ENCODE data around the gene PDZD4.
A peak's percentile ranks its signal among the peaks of the same experiment; 100 is the strongest.

Gene PDZD4

DNA sequence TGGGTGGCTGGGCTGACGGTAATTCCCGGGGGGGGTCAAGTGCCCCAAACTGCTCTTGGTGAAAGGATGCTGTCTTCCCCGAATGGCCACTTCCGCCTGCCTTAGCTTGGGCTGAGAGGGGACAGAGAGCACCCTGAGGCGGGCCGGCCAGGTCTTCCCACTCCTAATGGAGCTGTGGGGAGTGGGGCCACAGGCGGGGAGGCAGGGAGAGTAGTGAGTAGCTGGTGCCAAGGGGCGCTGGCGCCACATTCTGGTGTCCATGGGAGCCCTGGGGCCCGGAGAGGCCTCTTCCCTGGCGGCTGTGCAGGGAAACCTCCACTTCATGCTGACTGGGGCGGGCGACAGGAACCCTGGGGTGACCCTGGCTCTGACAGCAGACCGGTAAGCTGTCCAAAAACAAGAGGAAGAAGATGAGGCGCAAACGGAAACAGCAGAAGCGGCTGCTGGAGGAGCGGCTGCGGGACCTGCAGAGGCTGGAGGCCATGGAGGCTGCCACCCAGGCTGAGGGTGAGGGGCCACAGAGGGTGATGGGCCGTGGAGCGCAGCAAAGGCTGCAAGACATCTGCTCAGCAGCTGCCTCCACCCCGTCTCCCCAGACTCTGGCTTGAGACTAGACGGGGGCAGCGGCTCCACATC lies 46.8 kb downstream of the PDZD4 start:
- DNase-seq = no peak

DNA sequence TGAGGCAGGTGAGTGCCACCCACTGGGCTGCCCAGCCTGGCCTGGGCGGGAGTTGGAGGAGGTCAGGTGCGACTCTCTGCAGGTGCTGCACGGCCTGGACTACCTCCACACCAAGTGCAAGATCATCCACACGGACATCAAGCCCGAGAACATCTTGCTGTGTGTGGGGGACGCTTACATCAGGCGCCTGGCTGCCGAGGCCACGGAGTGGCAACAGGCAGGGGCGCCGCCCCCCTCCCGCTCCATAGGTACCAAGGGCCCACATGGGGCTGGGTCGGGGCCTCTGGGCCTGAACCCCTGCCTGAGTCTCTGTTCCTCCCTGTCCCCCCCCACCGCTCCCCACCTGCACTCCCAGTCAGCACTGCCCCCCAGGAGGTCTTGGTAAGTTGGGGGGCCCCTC lies 47.5 kb downstream of the PDZD4 start:
- DNase-seq = no peak

DNA sequence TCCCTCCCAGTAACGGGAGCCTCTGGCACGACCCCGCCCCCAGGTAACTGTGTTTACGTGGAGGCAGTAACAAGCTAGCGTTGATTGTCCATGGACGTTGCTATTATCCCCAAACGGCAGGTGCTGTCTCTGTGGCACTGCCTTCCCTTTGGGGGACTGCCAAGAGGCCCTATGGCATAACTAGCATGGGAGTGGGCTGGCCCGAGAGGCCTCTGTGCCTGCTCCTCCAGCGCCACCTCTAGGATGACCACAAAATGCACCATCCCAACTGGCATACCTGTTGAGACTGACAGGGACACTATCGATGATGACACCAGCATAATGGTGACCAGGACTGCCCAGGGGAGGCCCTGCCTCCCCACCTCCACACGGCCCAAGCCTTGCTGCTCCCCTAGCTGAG lies 48.0 kb downstream of the PDZD4 start:
- peak; percentile 48 for DNase-seq

DNA sequence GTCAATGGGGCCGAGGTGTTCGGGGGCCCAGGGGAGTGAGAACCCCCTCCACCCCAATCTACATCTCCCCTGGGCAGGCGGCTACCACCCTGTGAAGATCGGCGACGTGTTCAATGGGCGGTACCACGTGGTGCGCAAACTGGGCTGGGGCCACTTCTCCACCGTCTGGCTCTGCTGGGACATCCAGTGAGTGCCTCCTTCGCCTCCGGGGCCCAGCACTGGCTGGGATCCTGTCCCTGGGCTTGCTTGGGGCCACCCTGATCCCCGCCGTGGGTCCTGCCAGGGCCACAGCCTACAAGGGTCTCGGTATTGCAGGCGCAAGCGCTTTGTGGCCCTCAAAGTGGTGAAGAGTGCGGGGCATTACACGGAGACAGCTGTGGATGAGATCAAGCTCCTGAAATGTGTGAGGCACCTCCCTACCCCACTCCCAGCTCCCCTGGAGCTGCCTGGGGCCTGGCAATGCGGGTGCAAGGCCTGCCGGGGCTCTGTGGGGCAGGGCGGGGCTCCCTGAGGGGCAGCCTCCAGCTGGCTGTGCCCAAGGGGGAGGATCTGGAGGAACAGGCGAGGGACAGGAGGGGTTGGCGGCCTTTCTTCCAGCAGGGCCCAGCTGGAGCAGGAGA lies 48.8 kb downstream of the PDZD4 start:
- DNase-seq = no peak

DNA sequence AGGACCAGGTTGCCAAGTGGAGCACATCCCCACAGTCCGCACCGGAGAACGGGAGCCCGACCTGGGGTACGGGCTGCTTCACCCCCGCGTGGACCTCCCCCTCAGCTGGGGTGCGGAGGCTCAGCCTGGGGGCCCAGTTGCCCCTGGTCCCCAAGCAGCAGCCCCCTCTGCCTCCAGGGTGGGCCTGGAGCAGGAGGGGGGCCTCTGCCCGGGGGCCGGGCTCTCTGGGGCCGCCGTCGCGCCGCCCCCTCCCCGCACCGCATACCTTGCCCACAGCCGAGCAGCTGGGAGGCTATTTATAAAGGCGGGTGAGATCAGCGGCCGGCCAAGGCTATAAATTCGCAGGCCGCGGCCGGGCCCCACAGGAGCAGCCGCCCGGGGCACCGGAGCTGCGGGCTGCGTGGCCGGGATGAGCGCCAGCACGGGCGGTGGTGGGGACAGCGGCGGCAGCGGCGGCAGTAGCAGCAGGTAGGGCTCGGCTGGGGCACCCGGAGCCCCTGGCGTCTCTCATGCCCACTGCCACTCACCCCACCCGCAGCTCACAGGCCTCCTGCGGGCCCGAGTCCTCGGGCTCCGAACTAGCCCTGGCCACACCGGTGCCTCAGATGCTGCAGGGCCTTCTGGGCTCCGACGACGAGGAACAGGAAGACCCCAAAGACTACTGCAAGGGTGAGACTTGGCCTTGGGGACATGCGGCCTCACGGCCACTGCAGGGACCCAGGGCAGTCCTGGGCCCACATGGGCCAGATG lies 49.5 kb downstream of the PDZD4 start, which contains the start of gene SRPK3:
Gene SRPK3, plus strand, starts transcription at position 364 of the 750 bp plus-strand sequence. Its CDS starts 46 bp downstream, at position 410.
- no peak for DNase-seq

DNA sequence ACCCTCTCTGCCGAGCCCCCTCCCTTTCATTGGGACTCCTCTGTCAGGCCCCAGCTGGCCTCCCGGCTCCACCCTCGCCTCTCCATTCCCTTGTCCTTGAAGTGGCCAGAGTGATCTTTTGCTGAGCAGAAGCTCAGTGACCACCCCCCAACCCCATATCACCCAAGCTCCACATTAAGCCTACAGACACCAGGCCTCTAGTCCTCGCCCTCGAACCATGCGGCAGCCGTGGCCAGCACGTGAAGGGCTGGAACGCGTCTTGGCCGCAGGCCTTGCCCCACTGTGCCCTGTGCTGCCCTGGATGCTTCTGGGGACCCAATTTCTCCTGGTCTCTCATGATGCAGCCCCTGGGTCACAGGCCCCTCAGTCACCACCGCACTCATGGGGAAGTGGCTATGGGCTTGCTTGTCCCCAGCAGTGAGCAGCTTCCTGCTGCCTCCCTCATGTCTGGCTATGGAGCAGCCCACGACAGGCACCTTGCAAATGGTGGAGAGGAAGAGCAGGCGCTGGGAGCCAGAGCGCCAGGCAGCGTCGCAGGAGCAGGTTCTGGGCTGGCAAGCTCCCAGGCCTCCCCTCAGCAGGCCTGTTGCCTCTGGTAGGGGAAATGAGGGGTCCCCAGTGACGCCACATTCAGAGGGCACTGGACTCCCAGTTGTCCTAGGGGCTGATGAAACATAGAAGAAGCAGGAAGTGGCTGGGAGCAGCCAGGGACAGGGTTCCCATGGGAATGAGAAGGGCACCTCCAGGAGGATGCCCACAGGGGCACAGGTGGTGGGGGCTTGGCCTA lies 50.3 kb downstream of the PDZD4 start:
- DNase-seq = no peak

DNA sequence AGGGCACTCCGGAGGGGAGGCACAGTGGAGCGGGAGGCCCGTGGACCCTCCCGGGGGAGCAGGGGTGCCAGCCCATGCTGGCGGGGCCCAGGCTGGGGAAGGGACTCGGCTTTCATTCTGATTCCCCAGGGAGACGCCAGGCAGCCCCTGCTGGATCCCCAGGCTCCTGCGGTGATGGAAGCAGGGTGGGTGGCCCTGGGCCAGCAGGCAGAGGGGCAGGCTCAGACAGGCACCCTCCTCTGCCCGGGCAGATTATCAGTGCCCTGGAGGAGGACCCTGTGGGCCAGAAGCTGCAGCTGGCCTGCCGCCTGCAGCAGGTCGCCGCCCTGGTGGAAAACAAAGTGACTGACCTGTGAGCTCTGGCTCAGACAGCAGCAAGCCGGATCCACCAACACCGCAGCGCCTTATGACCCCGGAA lies 51.7 kb downstream of the PDZD4 start:
- no peak for DNase-seq

DNA sequence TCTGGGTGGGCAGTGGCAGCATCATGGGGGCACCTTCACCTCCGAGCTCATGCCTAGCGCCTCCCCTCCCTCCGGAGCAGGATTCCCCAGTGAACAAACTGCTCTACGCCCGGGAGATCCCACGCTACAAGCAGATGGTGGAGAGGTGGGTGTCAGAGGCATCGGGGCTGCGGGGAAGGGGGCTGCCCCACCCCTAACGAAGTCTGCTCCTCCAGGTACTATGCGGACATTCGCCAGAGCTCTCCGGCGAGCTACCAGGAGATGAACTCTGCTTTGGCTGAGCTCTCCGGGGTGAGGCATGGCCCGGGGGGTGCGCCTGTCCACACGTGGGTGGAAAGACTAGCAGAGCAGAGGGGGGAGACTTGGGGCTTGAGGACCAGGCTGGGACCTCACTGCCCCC lies 52.2 kb downstream of the PDZD4 start:
- no peak for DNase-seq

DNA sequence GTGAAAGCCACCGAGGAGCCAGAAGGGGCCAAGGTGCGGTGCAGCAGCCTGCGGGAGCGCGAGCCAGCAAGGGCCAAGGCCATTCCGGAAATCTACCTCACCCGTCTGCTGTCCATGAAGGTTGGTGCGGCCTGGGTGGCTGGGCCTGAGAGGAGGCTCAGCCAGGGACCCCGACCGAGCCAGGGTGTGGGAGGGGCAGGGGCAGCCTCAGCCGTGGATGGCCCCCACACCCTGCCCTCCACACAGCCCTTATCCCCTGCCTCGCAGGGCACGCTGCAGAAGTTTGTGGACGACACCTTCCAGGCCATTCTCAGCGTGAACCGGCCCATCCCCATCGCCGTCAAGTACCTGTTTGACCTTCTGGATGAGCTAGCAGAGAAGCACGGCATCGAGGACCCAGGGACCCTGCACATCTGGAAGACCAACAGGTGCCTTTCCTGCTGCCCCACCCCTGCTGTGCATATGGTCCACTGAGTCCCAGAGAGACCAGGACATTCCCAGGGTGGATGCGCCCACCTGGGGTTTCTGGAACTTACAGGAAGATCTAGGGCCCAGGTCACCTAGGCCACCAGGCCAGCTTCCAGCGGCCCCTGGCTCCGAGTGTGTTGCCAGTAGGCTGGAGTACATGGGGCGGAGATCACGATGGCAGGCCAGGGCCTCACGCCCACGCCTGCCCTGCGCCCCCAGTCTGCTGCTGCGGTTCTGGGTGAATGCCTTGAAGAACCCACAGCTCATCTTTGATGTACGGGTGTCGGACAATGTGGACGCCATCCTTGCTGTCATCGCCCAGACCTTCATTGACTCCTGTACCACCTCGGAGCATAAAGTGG lies 52.9 kb downstream of the PDZD4 start:
- DNase-seq = no peak

DNA sequence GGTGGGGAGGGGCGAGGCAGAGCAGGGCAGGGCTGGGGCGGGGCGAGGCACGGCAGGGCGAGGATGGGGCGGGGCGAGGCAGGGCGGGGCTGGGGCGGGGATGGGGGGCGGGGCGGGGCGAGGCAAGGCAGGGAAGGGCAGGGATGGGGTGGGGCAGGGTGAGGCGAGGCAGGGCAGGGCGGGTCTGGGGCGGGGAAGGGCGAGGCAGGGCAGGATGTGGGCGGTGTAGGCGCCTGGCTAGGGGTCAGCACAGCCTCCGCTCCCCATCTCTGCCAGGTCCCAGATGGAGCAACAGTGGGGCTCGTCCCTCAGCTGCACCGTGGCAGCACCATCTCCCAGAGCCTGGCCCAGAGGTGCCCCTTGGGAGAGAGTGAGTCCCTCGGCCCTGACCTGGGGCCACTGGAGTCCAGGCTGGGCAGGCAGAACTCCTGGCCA lies 53.7 kb downstream of the PDZD4 start:
- no peak for DNase-seq

DNA sequence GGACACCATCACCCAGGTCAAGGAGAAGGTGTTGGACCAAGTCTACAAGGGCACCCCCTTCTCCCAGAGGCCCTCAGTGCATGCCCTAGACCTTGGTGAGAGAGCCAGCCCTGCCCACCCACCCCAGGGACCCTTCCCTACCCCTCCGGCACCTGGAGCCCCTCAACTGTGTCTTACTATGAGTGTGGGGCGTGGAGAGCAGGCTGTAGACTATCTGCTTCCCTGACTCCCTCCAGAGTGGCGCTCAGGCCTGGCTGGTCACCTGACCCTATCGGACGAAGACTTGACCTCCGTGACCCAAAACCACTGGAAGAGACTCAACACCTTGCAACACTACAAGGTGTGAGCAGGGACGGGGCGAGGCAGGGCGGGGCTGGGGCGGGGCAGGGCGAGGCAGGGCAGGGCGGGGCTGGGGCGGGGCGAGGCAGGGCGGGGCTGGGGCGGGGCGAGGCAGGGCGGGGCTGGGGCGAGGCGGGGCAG lies 54.2 kb downstream of the PDZD4 start:
- no peak for DNase-seq

DNA sequence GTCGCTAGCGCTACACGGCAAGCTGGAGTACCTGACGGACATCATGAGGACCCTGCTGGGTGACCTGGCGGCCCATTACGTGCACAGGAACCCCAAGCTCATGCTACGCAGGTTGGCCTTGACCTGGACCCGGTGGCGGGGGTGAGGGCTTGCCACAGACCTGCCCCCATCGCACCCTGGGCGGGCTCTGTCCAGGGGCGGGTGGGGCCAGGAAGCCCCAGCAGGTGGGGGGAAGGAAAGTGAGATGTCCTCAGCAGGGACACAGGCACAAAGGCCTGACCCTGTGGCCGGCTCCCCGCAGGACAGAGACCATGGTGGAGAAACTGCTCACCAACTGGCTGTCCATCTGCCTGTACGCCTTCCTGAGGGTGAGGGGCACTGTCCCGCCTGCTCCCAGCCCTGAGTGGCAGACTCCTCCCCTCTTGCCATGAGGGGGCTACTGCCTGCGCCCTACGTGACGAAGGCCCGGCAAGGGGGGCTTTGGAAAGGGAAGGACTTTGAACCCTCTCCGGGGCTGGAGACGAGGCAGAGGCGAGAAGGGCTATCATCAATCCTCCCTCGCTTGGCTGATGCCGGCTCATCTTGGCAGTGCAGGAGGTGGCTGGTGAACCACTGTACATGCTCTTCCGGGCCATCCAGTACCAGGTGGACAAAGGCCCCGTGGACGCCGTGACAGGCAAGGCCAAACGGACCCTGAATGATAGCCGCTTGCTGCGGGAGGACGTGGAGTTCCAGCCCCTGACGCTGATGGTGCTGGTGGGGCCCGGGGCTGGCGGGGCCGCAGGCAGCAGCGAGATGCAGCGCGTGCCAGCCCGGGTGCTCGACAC lies 54.8 kb downstream of the PDZD4 start:
- no peak for DNase-seq

DNA sequence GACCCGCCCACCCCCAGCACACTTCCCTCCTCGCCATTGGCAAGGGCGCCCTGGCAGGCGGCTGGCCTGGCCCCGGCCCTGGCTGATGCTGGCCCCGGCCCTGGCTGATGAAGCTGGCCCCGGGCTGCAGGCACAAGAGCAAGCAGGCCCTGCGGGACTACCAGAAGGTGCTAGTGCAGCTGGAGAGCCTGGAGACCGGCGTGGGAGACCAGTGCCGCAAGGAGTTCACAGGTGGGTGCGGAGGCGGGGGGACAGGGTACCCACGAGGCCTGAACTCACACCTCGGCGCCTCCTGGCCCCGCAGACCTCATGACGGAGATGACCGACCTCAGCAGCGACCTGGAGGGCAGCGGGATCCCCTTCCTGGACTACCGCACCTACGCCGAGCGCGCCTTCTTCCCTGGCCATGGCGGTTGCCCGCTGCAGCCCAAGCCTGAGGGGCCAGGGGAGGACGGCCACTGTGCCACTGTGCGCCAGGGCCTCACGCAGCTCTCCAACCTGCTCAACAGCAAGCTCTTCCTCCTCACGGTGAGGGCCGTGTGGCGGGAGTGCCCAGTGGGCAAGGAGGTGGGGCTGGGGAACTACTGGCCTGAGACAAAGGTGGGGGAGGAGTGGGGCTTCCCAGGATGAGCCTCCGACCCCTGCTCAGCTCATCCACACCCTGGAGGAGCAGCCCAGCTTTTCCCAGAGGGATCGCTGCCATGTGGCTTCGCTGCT lies 55.6 kb downstream of the PDZD4 start:
- DNase-seq = no peak

DNA sequence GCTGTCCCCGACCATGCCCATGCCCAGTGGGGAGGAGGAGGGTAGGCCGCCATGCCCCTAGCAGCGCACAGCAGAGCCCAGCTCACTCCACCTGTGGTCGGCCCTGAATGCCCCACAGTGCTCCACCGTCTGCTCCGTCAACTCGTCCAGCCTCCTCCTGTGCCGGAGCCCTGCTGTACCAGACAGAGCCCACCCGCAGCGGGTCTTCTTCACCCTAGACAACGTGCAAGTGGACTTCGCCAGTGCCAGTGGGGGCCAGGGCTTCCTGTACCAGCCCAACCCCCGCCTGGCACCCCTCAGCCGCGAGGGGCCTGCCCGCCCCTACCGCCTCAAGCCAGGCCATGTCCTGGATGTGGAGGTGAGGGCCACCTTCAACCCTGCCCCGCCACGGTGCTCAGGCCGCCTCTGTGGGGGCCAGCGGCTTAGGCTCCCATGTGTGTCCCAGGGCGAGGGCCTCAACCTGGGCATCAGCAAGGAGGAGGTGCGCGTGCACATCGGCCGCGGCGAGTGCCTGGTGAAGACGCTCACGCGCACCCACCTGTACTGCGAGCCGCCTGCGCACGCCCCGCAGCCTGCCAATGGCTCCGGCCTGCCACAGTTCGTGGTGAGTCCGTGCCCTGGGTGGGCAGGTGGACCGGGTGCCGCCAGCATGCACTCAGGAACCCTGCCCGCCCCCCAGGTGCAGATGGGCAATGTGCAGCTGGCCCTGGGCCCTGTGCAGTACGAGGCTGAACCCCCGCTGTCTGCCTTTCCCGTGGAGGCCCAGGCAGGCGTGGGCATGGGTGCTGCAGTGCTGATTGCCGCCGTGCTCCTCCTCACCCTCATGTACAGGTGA lies 56.4 kb downstream of the PDZD4 start:
- no peak for DNase-seq

DNA sequence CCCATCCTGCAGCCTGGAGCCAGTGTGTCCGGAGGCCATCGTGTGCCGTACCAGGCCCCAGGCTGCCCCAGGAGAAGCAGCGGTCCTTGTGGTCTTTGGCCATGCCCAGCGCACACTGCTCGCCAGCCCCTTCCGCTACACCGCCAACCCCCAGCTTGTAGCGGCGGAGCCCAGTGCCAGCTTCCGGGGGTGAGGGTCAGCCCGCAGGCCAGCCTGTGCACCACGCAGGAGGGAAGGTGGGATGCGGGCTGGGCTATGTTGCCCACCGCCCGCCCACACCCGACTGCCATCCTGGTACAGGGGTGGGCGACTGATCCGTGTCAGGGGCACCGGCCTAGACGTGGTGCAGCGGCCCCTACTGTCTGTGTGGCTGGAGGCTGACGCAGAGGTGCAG lies 57.1 kb downstream of the PDZD4 start:
- no peak for DNase-seq

DNA sequence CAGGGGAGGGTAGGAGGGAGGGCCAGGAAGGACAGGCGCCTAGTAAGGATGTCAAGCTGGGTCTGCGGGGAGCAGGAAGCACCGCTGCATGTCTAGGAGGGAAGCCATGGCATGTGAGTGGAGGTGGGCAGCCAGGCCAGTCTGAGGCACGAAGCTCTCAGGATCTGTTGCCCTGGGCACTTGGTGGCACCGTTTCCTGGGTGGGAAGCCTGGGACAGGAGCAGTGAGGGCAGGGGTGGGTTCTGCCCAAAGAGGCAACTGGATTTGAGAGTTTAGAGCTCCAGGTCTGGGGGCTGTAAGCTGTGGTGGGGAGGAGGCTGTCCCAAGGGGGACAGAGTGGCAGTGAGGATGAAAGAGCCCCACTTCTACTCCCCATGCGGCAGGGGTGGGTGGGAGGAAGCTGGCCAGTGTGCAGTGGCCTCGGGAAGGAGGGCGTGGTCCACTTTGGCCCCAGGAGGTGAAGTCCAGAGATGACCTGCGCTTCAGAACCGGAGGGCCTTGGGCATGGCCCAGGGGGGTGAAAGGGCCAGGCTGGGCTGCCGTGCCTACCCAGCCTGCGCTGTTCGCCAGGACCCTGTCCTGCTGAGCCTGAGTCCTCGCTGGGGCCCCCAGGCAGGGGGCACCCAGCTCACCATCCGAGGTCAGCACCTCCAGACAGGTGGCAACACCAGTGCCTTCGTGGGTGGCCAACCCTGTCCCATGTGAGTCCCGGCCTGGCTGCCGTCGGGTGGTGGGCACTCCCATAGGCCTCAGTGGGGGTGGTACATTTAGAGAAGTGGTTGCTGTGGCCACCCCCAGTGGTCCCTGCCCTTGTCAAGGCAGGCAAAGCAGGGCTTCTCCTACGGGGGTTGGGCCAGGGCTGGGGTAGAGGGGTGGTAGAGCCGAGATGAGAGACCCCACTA lies 57.8 kb downstream of the PDZD4 start:
- no peak for DNase-seq

DNA sequence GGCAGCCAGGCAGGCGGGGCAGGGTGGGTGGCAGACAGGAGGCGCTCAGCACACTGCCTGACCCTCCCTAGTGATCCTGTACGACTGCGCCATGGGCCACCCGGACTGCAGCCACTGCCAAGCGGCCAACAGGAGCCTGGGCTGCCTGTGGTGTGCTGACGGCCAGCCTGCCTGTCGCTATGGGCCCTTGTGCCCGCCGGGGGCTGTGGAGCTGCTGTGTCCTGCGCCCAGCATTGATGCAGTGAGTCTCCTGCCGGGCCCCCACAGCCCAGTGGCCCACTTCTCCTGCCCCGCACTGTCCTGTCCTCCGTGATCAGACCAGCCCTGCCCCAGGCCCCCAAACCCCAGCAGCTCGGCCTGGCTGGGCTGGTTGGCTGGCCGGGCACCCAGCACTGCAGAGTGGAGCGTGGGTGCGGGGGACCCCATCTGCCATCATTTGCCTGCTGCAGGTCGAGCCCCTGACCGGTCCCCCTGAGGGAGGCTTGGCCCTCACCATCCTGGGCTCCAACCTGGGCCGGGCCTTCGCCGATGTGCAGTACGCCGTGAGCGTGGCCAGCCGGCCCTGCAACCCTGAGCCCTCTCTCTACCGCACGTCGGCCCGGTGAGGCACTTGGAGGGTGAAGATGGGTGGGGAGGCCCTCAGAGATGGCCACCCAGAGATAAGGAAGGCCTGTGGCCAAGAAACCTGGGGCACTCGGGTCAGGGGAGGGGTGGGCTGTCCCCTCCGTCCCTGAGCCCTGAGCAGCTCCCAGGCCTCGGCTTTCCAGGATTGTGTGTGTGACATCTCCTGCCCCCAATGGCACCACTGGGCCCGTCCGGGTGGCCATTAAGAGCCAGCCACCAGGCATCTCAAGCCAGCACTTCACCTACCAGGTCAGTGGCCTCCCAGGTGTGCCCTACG lies 58.7 kb downstream of the PDZD4 start:
- DNase-seq = no peak

All from NCI-H1417 treated with DMSO at 0.1 percent for 48 hours (cell line).